Skeletal muscle cell (primary cell): ENCODE measurements around the gene ICAM1.
"Not testable (repeated sequence)": the region's sequence is repeated elsewhere in the genome, so short reads cannot be mapped to it uniquely, and the experiment has no call there.

Source experiments
- DNase-seq: peaks from one replicate; pipeline ENCODE4 v3.0.0-alpha.2; 2010; ENCODE audit warnings: low read depth
- H3K4me3 ChIP-seq: 2 replicates; pipeline ENCODE4 v1.5.1; 2011; ENCODE audit warnings: low read depth, mild to moderate bottlenecking, control low read depth, low read length, moderate library complexity

The ICAM1 gene

GRCh38 chr19:10270616-10271394 lies at the start of gene ICAM1:
Gene ICAM1 (plus strand): TSS chr19:10271120. CDS start chr19:10271160, 40 bp downstream.
- H3K4me3 ChIP-seq, result peak within 1 kb of the TSS; percentile 40
- no peak for DNase-seq

GRCh38 chr19:10222201-10222890 lies 48.6 kb upstream of the ICAM1 start:
- no peak overlapping the region for H3K4me3 ChIP-seq
- DNase-seq, result no peak

GRCh38 chr19:10223488-10224213 lies 47.3 kb upstream of the ICAM1 start:
- no peak overlapping the region for H3K4me3 ChIP-seq
- DNase-seq, result no peak

GRCh38 chr19:10224337-10224736 lies 46.6 kb upstream of the ICAM1 start:
- no peak for DNase-seq
- H3K4me3 ChIP-seq, result no peak overlapping the region

- DNase-seq, result no peak
- H3K4me3 ChIP-seq, result no peak overlapping the region
Measured at GRCh38 chr19:10226021-10226375, 44.9 kb upstream of the ICAM1 start.

- no peak overlapping the region for H3K4me3 ChIP-seq
- peak; percentile 86 for DNase-seq
Measured at GRCh38 chr19:10226376-10227025, 44.4 kb upstream of the ICAM1 start.

GRCh38 chr19:10227026-10227971 lies 43.6 kb upstream of the ICAM1 start:
- no peak for DNase-seq
- peak overlapping the region; percentile 0 for H3K4me3 ChIP-seq

- H3K4me3 ChIP-seq, result no peak overlapping the region
- no peak for DNase-seq
Measured at GRCh38 chr19:10228393-10228792, 42.5 kb upstream of the ICAM1 start.

- DNase-seq, result no peak
- peak overlapping the region; percentile 12 for H3K4me3 ChIP-seq
Measured at GRCh38 chr19:10228920-10229319, 42.0 kb upstream of the ICAM1 start.

GRCh38 chr19:10230173-10230860 lies 40.6 kb upstream of the ICAM1 start:
- peak overlapping the region; percentile 92 for H3K4me3 ChIP-seq
- no peak for DNase-seq

GRCh38 chr19:10230861-10231611 lies 39.9 kb upstream of the ICAM1 start, which contains the start of gene S1PR2:
Gene S1PR2 (minus strand): TSS chr19:10231331. CDS start chr19:10224905, 6,426 bp downstream.
- DNase-seq, result peak; percentile 46
- peak within 1 kb of the TSS; percentile 92 for H3K4me3 ChIP-seq

- no peak for DNase-seq
- H3K4me3 ChIP-seq, result peak overlapping the region; percentile 92
Measured at GRCh38 chr19:10231612-10232228, 39.2 kb upstream of the ICAM1 start.

- no peak for DNase-seq
- H3K4me3 ChIP-seq, result no peak overlapping the region
Measured at GRCh38 chr19:10233946-10234345, 37.0 kb upstream of the ICAM1 start.

GRCh38 chr19:10235003-10235402 lies 35.9 kb upstream of the ICAM1 start:
- H3K4me3 ChIP-seq, result no peak overlapping the region
- DNase-seq, result no peak

GRCh38 chr19:10235409-10235808 lies 35.5 kb upstream of the ICAM1 start:
- not testable (repeated sequence) for DNase-seq, H3K4me3 ChIP-seq

- no peak for DNase-seq
- H3K4me3 ChIP-seq, result no peak overlapping the region
Measured at GRCh38 chr19:10237702-10238101, 33.2 kb upstream of the ICAM1 start.

GRCh38 chr19:10238172-10238783 lies 32.6 kb upstream of the ICAM1 start:
- peak; percentile 85 for DNase-seq
- no peak overlapping the region for H3K4me3 ChIP-seq
